ENCODE data around the gene CBX2. TPM values are rescaled to one million over a fixed set of nuclear protein-coding genes. Genes with fewer than 3 reads are reported as not detected.
"Not testable (repeated sequence)": the region's sequence is repeated elsewhere in the genome, so short reads cannot be mapped to it uniquely, and the experiment has no call there.

Gene CBX2
- total and polyA plus RNA-seq, 2 donors, result 3.1 to 7.0 TPM

DNA sequence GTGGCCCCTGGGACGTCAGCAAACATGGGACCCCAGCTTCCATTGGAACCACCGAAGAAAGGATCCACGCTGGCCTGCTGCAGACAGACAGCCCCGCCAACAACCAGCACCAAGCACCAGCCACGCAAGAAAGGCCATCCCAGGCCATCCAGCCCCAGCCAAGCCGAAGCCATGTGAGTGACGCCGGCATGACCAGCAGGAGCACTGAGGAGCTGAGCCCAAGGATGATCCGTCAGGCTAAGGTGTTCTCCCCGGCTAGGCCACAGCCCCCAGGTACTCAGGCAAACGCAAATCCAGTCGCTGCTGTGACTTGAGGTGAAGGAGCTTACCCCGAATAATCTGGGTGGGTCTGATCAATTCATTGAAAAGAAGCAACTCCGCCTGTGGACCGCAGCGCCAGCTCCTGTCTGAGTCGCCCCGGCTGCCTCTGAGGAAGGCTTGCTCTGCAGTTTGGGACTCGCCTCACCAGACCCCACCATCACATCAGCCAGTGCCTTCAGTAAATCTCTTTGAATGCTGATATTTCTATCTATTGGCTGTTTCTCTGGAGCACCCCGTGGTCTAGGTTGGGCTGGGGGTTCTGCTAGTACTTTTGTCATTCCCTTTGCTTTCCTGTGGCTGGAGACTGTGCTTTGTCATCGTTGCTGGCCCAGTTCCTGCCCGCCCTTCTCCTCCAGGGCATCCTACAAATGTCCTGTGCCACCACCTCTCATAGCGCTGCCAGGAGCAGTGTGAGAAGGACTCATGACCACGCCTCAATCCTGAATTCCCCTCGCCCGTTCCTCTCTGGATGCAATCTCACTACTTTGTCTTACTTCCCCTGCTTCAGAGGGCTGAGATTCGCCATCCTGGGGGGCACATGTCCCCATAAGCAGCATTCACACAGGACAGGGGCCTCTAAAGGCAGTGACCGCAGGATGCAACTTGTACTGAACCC is 8.1 kb upstream of the CBX2 start:
- Histone ChIP-seq H3K36me3 (ENCODE audit: insufficient read depth) (no peaks in the 10 kb centered on the region), H3K4me3 (ENCODE audit: low read depth, low read length) (no peak overlapping the region), H3K4me1 (ENCODE audit: insufficient read depth) (no peaks in the 10 kb centered on the region), H3K27ac (ENCODE audit: low read depth) (no peak overlapping the region)
- WGBS, result 87% methylated on average over 28 of the region's 28 CpGs
- DNase-seq (ENCODE audit: extremely low spot score), result no peak

DNA sequence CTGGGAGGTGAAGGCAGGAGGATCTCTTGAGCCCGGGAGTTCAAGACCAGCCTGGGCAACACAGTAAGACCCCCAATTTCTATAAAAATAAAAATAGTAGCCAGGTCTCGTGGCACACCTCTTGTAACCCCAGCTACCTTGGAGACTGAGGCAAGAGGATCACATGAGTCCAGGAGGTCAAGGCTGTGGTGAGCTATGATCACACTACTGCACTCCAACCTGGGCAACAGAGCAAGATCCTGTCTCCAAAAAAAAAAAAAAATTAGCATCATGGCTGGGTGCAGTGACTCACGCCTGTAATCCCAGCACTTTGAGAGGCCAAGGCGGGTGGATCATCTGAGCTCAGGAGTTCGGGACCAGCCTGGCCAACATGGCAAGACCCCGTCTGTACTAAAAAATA is 6.7 kb upstream of the CBX2 start:
- no peaks in the 10 kb centered on the region for H3K36me3 ChIP-seq (ENCODE audit: insufficient read depth)
- no peak overlapping the region for H3K27ac ChIP-seq (ENCODE audit: low read depth)
- H3K4me3 ChIP-seq (ENCODE audit: low read depth, low read length), result no peak overlapping the region
- 84% methylated on average over 6 of the region's 6 CpGs for WGBS
- no peaks in the 10 kb centered on the region for H3K4me1 ChIP-seq (ENCODE audit: insufficient read depth)
- DNase-seq (ENCODE audit: extremely low spot score), result no peak

- not testable (repeated sequence) for H3K4me3 ChIP-seq (ENCODE audit: low read depth, low read length); H3K4me1 ChIP-seq (ENCODE audit: insufficient read depth); H3K27ac ChIP-seq (ENCODE audit: low read depth); H3K36me3 ChIP-seq (ENCODE audit: insufficient read depth); DNase-seq (ENCODE audit: extremely low spot score)
- 82% methylated on average over 9 of the region's 9 CpGs for WGBS
Measured at GRCh38 chr17:79772726-79773125, 5.2 kb upstream of the CBX2 start.

DNA sequence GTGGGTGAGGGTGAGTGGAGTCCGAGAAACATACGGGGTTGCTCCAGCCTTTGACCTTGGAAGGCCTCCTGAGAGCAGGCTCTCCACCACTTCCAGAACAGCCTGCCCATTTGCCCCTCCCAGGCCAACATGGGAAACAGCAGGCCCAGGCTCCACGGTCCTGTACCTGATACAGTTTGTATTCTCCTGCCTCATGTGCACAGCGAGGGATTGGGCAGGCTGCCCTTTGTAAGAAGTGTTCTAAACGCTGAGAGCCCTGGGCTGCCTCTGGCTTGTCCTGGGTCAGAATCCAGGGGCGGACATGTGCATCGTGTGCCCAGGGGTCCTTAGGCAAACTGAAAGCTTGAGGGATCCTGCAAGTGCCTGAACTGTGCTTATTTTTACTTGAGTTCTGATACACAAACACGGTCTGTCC is 3.4 kb upstream of the CBX2 start:
- WGBS, result 85% methylated on average over 8 of the region's 8 CpGs
- Histone ChIP-seq H3K4me3 (ENCODE audit: low read depth, low read length) (no peak overlapping the region), H3K4me1 (ENCODE audit: insufficient read depth) (no peaks in the 10 kb centered on the region), H3K36me3 (ENCODE audit: insufficient read depth) (no peaks in the 10 kb centered on the region), H3K27ac (ENCODE audit: low read depth) (no peak overlapping the region)
- no peak for DNase-seq (ENCODE audit: extremely low spot score)

DNA sequence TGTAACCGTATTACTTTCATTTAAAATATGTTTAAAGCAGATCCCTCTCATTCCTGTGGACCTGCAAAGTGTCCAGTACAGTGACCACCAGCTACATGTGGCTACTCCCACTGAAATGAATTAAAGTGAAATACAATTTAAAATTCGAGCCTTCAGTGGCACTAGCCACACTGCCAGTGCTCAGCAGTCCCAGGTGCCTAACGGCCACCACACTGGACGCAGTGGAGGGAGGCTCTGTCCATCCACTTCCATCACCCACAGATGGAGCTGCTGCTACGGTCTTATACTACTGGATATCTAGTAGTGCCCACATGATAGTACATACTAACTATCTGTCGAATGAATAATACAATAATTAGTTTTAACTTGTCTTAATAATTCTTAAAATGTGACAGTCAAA is 2.3 kb upstream of the CBX2 start:
- no peak overlapping the region for H3K27ac ChIP-seq (ENCODE audit: low read depth)
- H3K4me1 ChIP-seq (ENCODE audit: insufficient read depth), result no peaks in the 10 kb centered on the region
- no peak overlapping the region for H3K4me3 ChIP-seq (ENCODE audit: low read depth, low read length)
- 78% methylated on average over 6 of the region's 6 CpGs for WGBS
- no peaks in the 10 kb centered on the region for H3K36me3 ChIP-seq (ENCODE audit: insufficient read depth)
- DNase-seq (ENCODE audit: extremely low spot score), result no peak

- no peaks in the 10 kb centered on the region for H3K4me1 ChIP-seq (ENCODE audit: insufficient read depth)
- H3K36me3 ChIP-seq (ENCODE audit: insufficient read depth), result no peaks in the 10 kb centered on the region
- H3K27ac ChIP-seq (ENCODE audit: low read depth), result no peak overlapping the region
- H3K4me3 ChIP-seq (ENCODE audit: low read depth, low read length), result no peak overlapping the region
- no peak for DNase-seq (ENCODE audit: extremely low spot score)
- 70% methylated on average over 11 of the region's 11 CpGs for WGBS
Measured at GRCh38 chr17:79776376-79777119, 1.4 kb upstream of the CBX2 start.

GRCh38 chr17:79777120-79777893 is 641 bp upstream of the CBX2 start:
- H3K4me3 ChIP-seq (ENCODE audit: low read depth, low read length), result peak overlapping the region; percentile 66
- DNase-seq (ENCODE audit: extremely low spot score), result no peak
- no peaks in the 10 kb centered on the region for H3K4me1 ChIP-seq (ENCODE audit: insufficient read depth)
- 6% methylated on average over 51 of the region's 51 CpGs for WGBS
- no peaks in the 10 kb centered on the region for H3K36me3 ChIP-seq (ENCODE audit: insufficient read depth)
- H3K27ac ChIP-seq (ENCODE audit: low read depth), result no peak overlapping the region

DNA sequence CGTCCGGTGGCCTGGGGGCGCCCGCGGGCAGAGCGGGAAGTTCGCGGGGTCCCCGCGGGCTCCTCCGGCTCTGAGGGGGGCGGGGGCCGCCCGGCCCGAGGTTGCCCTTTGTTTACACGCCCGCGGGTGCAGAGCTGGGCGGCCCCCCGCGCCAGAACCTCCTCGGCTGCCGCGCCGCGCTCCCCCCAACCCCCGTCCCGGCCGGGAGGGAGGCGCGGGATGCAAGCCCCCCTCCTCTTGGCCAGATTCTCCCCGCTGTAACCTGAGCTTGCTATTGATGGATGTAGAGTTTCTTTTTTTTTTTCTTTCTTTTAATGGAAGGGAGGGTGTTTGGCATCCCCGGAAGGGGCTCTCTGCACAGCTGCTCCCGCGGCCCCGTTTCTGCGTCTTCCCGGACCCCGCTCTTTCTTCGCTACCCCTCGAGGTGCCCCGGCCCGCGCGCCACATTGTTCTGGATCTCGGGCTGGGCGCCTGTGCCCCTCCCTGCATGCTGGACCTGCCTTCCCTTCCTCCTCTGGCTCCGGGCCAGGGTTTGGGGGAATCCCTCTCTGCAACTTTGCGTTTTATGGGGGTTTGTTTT is 646 bp downstream of the CBX2 start:
- no peaks in the 10 kb centered on the region for H3K36me3 ChIP-seq (ENCODE audit: insufficient read depth)
- H3K4me1 ChIP-seq (ENCODE audit: insufficient read depth), result no peaks in the 10 kb centered on the region
- peak overlapping the region; percentile 66 for H3K4me3 ChIP-seq (ENCODE audit: low read depth, low read length)
- H3K27ac ChIP-seq (ENCODE audit: low read depth), result no peak overlapping the region
- WGBS, result 2% methylated on average over 49 of the region's 49 CpGs
- no peak for DNase-seq (ENCODE audit: extremely low spot score)

GRCh38 chr17:79779084-79779529 is 1.2 kb downstream of the CBX2 start:
- no peak overlapping the region for H3K27ac ChIP-seq (ENCODE audit: low read depth)
- DNase-seq (ENCODE audit: extremely low spot score), result no peak
- H3K4me1 ChIP-seq (ENCODE audit: insufficient read depth), result no peaks in the 10 kb centered on the region
- no peaks in the 10 kb centered on the region for H3K36me3 ChIP-seq (ENCODE audit: insufficient read depth)
- 33% methylated on average over 17 of the region's 17 CpGs for WGBS
- H3K4me3 ChIP-seq (ENCODE audit: low read depth, low read length), result no peak overlapping the region

GRCh38 chr17:79779661-79780365 is 1.9 kb downstream of the CBX2 start:
- H3K4me3 ChIP-seq (ENCODE audit: low read depth, low read length), result no peak overlapping the region
- no peak for DNase-seq (ENCODE audit: extremely low spot score)
- H3K4me1 ChIP-seq (ENCODE audit: insufficient read depth), result no peaks in the 10 kb centered on the region
- H3K27ac ChIP-seq (ENCODE audit: low read depth), result no peak overlapping the region
- 84% methylated on average over 10 of the region's 10 CpGs for WGBS
- H3K36me3 ChIP-seq (ENCODE audit: insufficient read depth), result no peaks in the 10 kb centered on the region

GRCh38 chr17:79781012-79781650 is 3.2 kb downstream of the CBX2 start:
- DNase-seq (ENCODE audit: extremely low spot score), result no peak
- H3K36me3 ChIP-seq (ENCODE audit: insufficient read depth), result no peaks in the 10 kb centered on the region
- WGBS, result 87% methylated on average over 12 of the region's 12 CpGs
- H3K27ac ChIP-seq (ENCODE audit: low read depth), result no peak overlapping the region
- H3K4me1 ChIP-seq (ENCODE audit: insufficient read depth), result no peaks in the 10 kb centered on the region
- H3K4me3 ChIP-seq (ENCODE audit: low read depth, low read length), result no peak overlapping the region

- no peaks in the 10 kb centered on the region for H3K4me1 ChIP-seq (ENCODE audit: insufficient read depth)
- no peak for DNase-seq (ENCODE audit: extremely low spot score)
- no peak overlapping the region for H3K4me3 ChIP-seq (ENCODE audit: low read depth, low read length)
- H3K27ac ChIP-seq (ENCODE audit: low read depth), result no peak overlapping the region
- no peaks in the 10 kb centered on the region for H3K36me3 ChIP-seq (ENCODE audit: insufficient read depth)
- WGBS, result 86% methylated on average over 27 of the region's 27 CpGs
Measured at GRCh38 chr17:79781736-79782575, 4.0 kb downstream of the CBX2 start.
